Esophagus muscularis mucosa (tissue), 4 donors: ENCODE measurements around the gene NT5M.

Experiments
- EP300 ChIP-seq: sonication (generic); formaldehyde crosslinking; IDR thresholded peaks from one replicate; pipeline ENCODE4 v1.6.1; 2017; ENCODE audit warnings: antibody characterized with exemption
- POLR2A ChIP-seq: fragments of 450-650 bp; IDR thresholded peaks from one replicate; pipeline ENCODE4 v1.6.1; 2017; ENCODE audit warnings: antibody characterized with exemption, moderate library complexity, mild to moderate bottlenecking, low read depth
- POLR2AphosphoS5 ChIP-seq, 2 donors: sonication (generic); formaldehyde crosslinking; IDR thresholded peaks; one replicate each; pipeline ENCODE4 v1.6.1; 2017; ENCODE audit warnings: antibody characterized with exemption in 2 of 2
- TF ChIP-seq, protein P1 (sequence below), 3 experiments: fragments of 200-600 bp in 2 of 3; fragments of 450-650 bp in 1 of 3; sonication (generic) in 2 of 3; IDR thresholded peaks; one replicate each; pipeline ENCODE4 v1.5.1; 2017 to 2019; ENCODE audit warnings: antibody characterized with exemption in 3 of 3, mild to moderate bottlenecking in 2 of 3, moderate library complexity in 1 of 3

DNA sequence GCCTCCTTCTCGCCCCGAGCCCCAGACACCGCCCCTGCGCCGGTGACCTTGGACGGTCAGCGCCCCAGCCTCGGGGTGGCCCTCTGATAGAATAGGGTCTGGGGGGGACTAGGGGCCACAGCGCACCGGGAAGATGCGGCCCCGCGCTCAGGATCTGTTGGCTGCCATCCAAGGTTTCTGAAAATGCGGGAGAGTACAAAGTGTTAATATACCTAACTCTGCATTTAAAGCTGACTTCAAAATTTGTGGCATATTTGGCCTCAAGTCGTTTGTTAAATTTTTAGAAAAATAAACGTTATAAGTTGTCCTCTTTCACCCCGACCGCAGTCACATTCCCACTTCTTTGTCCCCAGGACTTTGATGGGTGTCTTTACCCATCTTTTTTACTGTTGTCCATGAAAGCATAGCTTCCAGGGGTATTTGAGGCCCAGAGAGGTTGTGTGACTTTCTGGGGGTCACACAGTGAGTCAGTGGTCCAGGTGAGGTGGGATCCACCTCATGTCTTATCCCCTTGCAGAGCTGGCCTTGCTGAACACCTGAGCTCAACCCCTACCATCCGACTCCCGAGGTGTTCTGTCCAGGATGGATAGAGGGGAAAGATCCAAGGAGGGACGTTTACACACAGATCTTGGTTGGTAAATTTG is 796 bp downstream of the NT5M start:
- TF ChIP-seq, protein P1, sequence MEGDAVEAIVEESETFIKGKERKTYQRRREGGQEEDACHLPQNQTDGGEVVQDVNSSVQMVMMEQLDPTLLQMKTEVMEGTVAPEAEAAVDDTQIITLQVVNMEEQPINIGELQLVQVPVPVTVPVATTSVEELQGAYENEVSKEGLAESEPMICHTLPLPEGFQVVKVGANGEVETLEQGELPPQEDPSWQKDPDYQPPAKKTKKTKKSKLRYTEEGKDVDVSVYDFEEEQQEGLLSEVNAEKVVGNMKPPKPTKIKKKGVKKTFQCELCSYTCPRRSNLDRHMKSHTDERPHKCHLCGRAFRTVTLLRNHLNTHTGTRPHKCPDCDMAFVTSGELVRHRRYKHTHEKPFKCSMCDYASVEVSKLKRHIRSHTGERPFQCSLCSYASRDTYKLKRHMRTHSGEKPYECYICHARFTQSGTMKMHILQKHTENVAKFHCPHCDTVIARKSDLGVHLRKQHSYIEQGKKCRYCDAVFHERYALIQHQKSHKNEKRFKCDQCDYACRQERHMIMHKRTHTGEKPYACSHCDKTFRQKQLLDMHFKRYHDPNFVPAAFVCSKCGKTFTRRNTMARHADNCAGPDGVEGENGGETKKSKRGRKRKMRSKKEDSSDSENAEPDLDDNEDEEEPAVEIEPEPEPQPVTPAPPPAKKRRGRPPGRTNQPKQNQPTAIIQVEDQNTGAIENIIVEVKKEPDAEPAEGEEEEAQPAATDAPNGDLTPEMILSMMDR (IDR thresholded peaks at IDR 0.05): no peak
- TF ChIP-seq POLR2AphosphoS5 (IDR thresholded peaks at IDR 0.05): no peak
- TF ChIP-seq EP300: no peak
- no peak for TF ChIP-seq POLR2A
